ENCODE measurements around the gene GRM1. TPM values are rescaled to one million over a fixed set of nuclear protein-coding genes. Genes with fewer than 3 reads are reported as not detected.

Gene GRM1
- total and polyA plus RNA-seq, 2 of the 4 experiments (the other 2 are of a cell fraction), result not detected

- H2BK120ac ChIP-seq (ENCODE audit: low read depth, low read length), result no peak overlapping the region
- CTCF ChIA-PET, result no interaction called here
- H4K20me1 ChIP-seq (ENCODE audit: insufficient read depth, low read length), result no peaks in the 10 kb centered on the region
- H3K56ac ChIP-seq (ENCODE audit: extremely low read depth, insufficient read depth, low read length), result no peak overlapping the region
- no peak overlapping the region for H2BK5ac ChIP-seq (ENCODE audit: low read depth, low read length, poor library complexity, severe bottlenecking)
- intact Hi-C loops (cut with micrococcal nuclease), result no loop called here
- H3K4me2 ChIP-seq (ENCODE audit: low read depth, low read length), result no peak overlapping the region
- ATAC-seq (ENCODE audit: low read depth), result no peak
- H3K14ac ChIP-seq (replicated peaks; ENCODE audit: low read depth, low read length), result no peak overlapping the region
- H3K9me3 ChIP-seq (ENCODE audit: control insufficient read depth, insufficient read depth, low read length), result no peaks in the 10 kb centered on the region; the same call in 1 of the 2 replicates
- no peak overlapping the region for H4K5ac ChIP-seq (ENCODE audit: low read depth, low read length)
- TF ChIP-seq RFX5 (IDR thresholded peaks at IDR 0.05; ENCODE audit: low read depth, low read length) (no peak), NFE2L2 (IDR thresholded peaks at IDR 0.05; ENCODE audit: low read depth, low read length) (no peak), POLR2A (IDR thresholded peaks at IDR 0.05; ENCODE audit: low read depth, low read length) (no peak), MAZ (IDR thresholded peaks at IDR 0.05; ENCODE audit: borderline replicate concordance, low read depth, low read length) (no peak), RCOR1 (IDR thresholded peaks at IDR 0.05; ENCODE audit: insufficient replicate concordance, low read length) (no peak), SMC3 (IDR thresholded peaks at IDR 0.05; ENCODE audit: low read depth, low read length) (no peak), USF2 (IDR thresholded peaks at IDR 0.05; ENCODE audit: low read depth, low read length) (no peak), RAD21 (IDR thresholded peaks at IDR 0.05; ENCODE audit: low read length) (no peak), FOS (IDR thresholded peaks at IDR 0.05; ENCODE audit: low read depth, low read length) (no peak), CHD1 (IDR thresholded peaks at IDR 0.05; ENCODE audit: low read depth, low read length) (no peak), CEBPB (IDR thresholded peaks at IDR 0.05; ENCODE audit: low read depth, low read length) (no peak)
- TF ChIP-seq, protein P1, sequence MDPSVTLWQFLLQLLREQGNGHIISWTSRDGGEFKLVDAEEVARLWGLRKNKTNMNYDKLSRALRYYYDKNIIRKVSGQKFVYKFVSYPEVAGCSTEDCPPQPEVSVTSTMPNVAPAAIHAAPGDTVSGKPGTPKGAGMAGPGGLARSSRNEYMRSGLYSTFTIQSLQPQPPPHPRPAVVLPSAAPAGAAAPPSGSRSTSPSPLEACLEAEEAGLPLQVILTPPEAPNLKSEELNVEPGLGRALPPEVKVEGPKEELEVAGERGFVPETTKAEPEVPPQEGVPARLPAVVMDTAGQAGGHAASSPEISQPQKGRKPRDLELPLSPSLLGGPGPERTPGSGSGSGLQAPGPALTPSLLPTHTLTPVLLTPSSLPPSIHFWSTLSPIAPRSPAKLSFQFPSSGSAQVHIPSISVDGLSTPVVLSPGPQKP (IDR thresholded peaks at IDR 0.05; ENCODE audit: borderline replicate concordance, low read depth, low read length), result no peak
- TF ChIP-seq, protein P2, sequence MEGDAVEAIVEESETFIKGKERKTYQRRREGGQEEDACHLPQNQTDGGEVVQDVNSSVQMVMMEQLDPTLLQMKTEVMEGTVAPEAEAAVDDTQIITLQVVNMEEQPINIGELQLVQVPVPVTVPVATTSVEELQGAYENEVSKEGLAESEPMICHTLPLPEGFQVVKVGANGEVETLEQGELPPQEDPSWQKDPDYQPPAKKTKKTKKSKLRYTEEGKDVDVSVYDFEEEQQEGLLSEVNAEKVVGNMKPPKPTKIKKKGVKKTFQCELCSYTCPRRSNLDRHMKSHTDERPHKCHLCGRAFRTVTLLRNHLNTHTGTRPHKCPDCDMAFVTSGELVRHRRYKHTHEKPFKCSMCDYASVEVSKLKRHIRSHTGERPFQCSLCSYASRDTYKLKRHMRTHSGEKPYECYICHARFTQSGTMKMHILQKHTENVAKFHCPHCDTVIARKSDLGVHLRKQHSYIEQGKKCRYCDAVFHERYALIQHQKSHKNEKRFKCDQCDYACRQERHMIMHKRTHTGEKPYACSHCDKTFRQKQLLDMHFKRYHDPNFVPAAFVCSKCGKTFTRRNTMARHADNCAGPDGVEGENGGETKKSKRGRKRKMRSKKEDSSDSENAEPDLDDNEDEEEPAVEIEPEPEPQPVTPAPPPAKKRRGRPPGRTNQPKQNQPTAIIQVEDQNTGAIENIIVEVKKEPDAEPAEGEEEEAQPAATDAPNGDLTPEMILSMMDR (conservative IDR thresholded peaks at IDR 0.05; ENCODE audit: low read depth, low read length), result no peak
- in situ Hi-C loops (cut with MboI; ENCODE audit: low sequenced_read_pairs), result no loop called here
- H2BK20ac ChIP-seq (ENCODE audit: low read depth, low read length), result no peak overlapping the region
- no CpG with 5 or more reads among the region's 7 CpGs for WGBS, 2 experiments (ENCODE audit: extremely low coverage in 2 of 2, insufficient read length in 1 of 2)
- no peak overlapping the region for H2AK5ac ChIP-seq (ENCODE audit: low read depth, low read length)
- H2AK9ac ChIP-seq (replicated peaks; ENCODE audit: low read depth, low read length, poor library complexity), result no peak overlapping the region
- no peak overlapping the region for H3K9ac ChIP-seq (ENCODE audit: low read depth, low read length)
- dilution Hi-C loops (cut with HindIII; ENCODE audit: low sequenced_read_pairs, unreplicated experiment), result no loop called here
- H3K9me1 ChIP-seq (ENCODE audit: insufficient read depth, low read length), result no peaks in the 10 kb centered on the region
- H3K4me3 ChIP-seq (ENCODE audit: insufficient read depth, low read depth, low read length), result no peak overlapping the region
- H3K79me1 ChIP-seq (ENCODE audit: low read depth in 1 of 2, low read length in 2 of 2), result no peaks in the 10 kb centered on the region
- no peak overlapping the region for H2AFZ ChIP-seq (replicated peaks; ENCODE audit: low read length, poor library complexity)
- H3K23ac ChIP-seq (ENCODE audit: low read depth, low read length), result no peak overlapping the region
- no peak overlapping the region for H3K27ac ChIP-seq (ENCODE audit: insufficient read depth, low read length)
- no peaks in the 10 kb centered on the region for H3K27me3 ChIP-seq (ENCODE audit: control insufficient read depth, insufficient read depth, low read length)
- no peaks in the 10 kb centered on the region for H3K36me3 ChIP-seq (ENCODE audit: control insufficient read depth, insufficient read depth, low read length)
- no peak for DNase-seq
- no peak overlapping the region for H3K18ac ChIP-seq (ENCODE audit: low read depth, low read length)
- no peak overlapping the region for H4K91ac ChIP-seq (ENCODE audit: insufficient read depth, low read depth, low read length)
- no peaks in the 10 kb centered on the region for H3K4me1 ChIP-seq (ENCODE audit: control insufficient read depth, insufficient read depth, low read length)
- no TSS peak for BruUV-seq (replicated peaks)
- no peak overlapping the region for H2BK15ac ChIP-seq (ENCODE audit: low read depth, low read length)
- POLR2A ChIA-PET (ENCODE audit: unreplicated experiment), result no interaction called here
- no peak overlapping the region for H4K8ac ChIP-seq (ENCODE audit: low read depth in 2 of 2, low read length in 2 of 2)
- no peak overlapping the region for H3K4ac ChIP-seq (ENCODE audit: low read depth, low read length)
These were observed 312.8 kb downstream of the GRM1 start for GRCh38 chr6:146341493-146342230.

Data from IMR-90 (cell line).